Fibroblast of villous mesenchyme (primary cell): Measurements from ENCODE around the gene USB1. TPM values are rescaled to one million over a fixed set of nuclear protein-coding genes. Genes with fewer than 3 reads are reported as not detected.

Experiments
- DNase-seq: peaks from one replicate; pipeline ENCODE4 v3.0.0-alpha.2; 2010; ENCODE audit warnings: low read depth
- H3K4me3 ChIP-seq: 2 replicates; pipeline ENCODE4 v1.5.1; 2011; ENCODE audit warnings: low read depth, mild to moderate bottlenecking, low read length
- total RNA-seq: library from RNA; depleted of rRNA; stranded (reverse); fragments of >200 nt; gene quantifications from 2 replicates; pipeline ENCODE4 v1.2.3, GENCODE V29; 2012
- TF ChIP-seq, protein P1 (sequence below): IDR thresholded peaks from 2 replicates; pipeline ENCODE4 v1.5.1; 2012; ENCODE audit warnings: low read depth, mild to moderate bottlenecking, low read length; ENCODE audit not compliant: insufficient read depth

Gene USB1
- total RNA-seq, 1 donor = 32.4 TPM

DNA sequence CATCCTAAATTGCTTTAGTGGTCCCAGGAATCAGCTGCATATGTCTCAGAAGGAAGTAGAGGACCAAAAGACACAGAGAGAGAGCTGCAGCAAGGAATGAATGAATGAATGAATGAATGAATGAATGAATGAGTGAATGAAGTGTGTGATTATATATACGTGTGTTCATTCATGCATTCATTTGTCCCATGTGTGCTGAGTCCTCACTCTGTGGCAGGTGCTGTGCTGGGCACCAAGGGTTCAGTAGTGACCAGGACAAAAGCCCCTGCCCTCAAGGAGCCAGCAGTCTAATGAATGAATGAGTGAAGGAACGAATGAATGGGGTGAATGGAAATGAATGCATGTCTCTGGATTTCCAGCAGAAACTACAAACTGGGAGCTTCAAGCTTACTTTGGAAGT lies 39.7 kb upstream of the USB1 start:
- no peak for DNase-seq
- H3K4me3 ChIP-seq = no peak overlapping the region
- TF ChIP-seq, protein P1, sequence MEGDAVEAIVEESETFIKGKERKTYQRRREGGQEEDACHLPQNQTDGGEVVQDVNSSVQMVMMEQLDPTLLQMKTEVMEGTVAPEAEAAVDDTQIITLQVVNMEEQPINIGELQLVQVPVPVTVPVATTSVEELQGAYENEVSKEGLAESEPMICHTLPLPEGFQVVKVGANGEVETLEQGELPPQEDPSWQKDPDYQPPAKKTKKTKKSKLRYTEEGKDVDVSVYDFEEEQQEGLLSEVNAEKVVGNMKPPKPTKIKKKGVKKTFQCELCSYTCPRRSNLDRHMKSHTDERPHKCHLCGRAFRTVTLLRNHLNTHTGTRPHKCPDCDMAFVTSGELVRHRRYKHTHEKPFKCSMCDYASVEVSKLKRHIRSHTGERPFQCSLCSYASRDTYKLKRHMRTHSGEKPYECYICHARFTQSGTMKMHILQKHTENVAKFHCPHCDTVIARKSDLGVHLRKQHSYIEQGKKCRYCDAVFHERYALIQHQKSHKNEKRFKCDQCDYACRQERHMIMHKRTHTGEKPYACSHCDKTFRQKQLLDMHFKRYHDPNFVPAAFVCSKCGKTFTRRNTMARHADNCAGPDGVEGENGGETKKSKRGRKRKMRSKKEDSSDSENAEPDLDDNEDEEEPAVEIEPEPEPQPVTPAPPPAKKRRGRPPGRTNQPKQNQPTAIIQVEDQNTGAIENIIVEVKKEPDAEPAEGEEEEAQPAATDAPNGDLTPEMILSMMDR = no peak

- TF ChIP-seq, protein P1 = no peak
- H3K4me3 ChIP-seq = no peak overlapping the region
- no peak for DNase-seq
These were observed 39.2 kb upstream of the USB1 start for GRCh38 chr16:57962046-57962445.

- no peak for DNase-seq
- no peak overlapping the region for H3K4me3 ChIP-seq
- TF ChIP-seq, protein P1 = no peak
These were observed 38.5 kb upstream of the USB1 start for GRCh38 chr16:57962756-57963155.

DNA sequence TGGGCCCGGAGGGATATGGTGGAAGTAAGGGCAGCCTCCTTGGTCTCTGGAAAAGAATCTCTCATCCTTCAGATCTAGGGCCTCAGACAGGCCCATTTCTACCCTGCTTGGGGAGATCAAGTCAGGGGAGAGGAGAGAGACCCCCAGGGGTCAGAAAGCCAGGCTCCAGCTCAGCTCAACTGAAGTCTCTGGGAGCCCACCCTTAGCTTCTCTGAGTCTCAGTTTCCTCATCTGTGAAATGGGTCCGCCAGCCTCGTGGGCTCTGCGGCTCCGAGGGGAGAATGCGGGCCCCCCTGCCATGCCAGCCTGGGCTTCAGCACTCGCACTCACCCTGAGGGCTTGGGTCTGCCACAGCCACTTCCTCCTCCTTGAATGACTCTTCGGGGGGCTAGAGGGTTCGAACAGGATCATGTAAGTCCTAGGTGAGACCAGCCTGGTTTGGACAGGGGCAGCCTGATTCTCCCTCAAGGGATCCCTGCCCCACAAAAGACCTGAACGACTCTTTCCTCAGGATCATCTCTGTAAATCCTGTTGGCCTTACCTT lies 37.0 kb upstream of the USB1 start:
- no peak for DNase-seq
- no peak overlapping the region for H3K4me3 ChIP-seq
- TF ChIP-seq, protein P1 = no peak

GRCh38 chr16:57966204-57966771 lies 34.9 kb upstream of the USB1 start:
- TF ChIP-seq, protein P1 = no peak
- no peak overlapping the region for H3K4me3 ChIP-seq
- DNase-seq = no peak

GRCh38 chr16:57966986-57967385 lies 34.2 kb upstream of the USB1 start:
- TF ChIP-seq, protein P1 = no peak
- DNase-seq = no peak
- no peak overlapping the region for H3K4me3 ChIP-seq

- no peak for DNase-seq
- H3K4me3 ChIP-seq = no peak overlapping the region
- TF ChIP-seq, protein P1 = no peak
These were observed 33.3 kb upstream of the USB1 start for GRCh38 chr16:57967916-57968315.
